Right renal cortex interstitium (tissue), 3 donors: ENCODE measurements around the gene KBTBD8. TPM values are rescaled to one million over a fixed set of nuclear protein-coding genes. Genes with fewer than 3 reads are reported as not detected.
A peak's percentile ranks its signal among the peaks of the same experiment; 100 is the strongest.

Source experiments
- DNase-seq, 3 donors: peaks; one replicate each; pipeline ENCODE4 v3.0.0-alpha.2; 2013; ENCODE audit warnings: low read depth in 3 of 3, low spot score in 2 of 3
- polyA plus RNA-seq, 3 donors: library from polyadenylated mRNA; unstranded; fragments of 120-200 nt; gene quantifications; one replicate each; pipeline ENCODE4 v1.2.1, GENCODE V29; 2013; ENCODE audit not compliant: insufficient read length in 3 of 3

The KBTBD8 gene
- polyA plus RNA-seq, 3 donors, result 1.1 to 1.5 (median 1.4) TPM

DNA sequence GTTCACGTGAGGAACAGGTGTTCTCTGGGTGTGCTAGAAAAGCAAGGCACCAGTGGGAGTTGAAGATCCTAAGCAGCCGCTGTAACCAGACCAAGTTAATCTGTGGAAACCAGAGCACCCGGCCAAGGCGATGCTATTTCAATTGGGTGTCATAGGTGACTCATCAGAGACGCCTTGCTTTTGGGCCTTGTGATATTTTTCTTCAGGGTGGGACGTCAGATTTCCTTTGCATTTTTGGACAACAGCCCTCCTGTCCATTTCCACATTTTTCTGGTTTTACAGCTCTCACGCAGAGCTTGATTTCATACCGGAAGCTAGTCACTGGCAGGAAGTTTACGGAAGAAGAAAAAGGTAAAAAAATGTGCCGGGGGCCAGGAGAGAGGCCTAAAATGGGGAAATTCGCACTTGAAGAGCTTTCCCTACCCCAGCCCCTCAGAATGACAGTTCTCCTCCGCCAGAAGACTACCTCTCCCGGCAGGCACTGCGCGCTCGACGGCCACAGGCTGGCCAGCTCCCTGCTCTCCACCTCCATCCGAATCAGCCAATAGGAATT lies 471 bp upstream of the KBTBD8 start:
- DNase-seq, result no peak

DNA sequence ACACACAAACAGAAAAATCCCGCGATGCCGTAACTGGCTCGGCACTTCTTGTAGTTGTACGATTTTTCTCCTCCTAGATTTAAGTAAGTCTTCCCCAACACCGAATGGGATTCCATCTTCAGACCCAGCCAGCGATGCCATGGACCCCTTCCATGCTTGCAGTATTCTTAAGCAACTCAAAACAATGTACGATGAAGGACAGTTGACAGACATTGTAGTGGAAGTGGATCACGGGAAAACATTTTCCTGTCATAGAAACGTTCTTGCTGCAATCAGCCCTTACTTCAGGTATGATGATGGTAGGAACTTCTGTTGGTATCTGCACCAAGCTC lies 763 bp downstream of the KBTBD8 start:
- peak in 1 of 3 donors; percentile 2 for DNase-seq

DNA sequence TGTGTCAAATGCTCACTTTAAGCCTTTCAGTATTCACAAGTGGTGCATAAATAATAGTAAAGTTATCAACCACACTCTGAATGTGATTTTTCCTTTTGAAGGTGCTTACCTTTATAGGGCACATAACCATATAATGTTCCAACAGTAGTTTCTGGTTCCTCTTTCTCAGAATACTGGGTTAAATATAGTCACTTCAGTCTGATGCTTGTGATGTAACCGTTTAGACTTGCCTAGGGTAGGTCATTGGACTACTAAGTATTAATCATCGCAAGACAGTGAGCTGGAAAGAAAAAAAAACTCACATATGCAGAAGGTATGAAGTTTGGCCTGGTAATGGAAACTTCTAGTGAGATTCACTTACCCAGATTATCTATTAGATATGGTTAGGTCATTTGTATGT lies 1.9 kb downstream of the KBTBD8 start:
- no peak for DNase-seq

DNA sequence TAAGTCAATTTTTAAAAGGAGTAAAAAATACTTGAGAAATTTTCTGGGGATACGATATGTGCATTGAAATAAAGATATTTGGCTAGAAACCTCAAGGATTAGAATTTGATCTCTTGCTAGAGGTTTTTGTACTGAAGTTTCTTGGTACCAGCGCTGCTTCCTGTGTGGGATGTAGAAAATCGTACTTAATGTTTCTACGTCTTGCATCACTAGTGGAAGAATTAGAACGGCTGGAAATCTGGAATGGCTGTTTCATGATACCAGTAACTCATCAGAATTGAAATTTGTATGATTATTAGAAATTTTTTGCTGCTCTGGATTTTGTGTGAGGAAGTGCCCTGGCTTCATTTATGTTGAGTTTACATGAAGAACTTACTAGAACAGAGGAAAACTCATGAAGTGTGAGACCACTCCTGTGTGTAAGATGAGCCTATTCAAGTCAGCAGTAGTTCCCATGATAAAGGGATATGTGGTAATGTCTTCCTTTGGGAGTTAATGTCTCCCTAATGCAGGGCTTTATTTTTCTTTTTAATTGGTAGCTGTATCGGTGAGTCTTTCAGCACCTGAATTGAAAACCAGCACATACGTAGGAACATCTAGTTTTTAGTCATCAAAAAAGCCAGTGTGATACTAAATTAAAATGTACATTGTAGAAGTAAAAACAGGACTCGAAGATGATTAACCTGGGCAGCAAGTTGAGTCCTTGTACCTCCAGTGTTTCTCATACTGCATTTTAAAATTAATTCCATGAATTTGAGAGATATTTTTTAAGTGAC lies 3.2 kb downstream of the KBTBD8 start:
- DNase-seq, result no peak

DNA sequence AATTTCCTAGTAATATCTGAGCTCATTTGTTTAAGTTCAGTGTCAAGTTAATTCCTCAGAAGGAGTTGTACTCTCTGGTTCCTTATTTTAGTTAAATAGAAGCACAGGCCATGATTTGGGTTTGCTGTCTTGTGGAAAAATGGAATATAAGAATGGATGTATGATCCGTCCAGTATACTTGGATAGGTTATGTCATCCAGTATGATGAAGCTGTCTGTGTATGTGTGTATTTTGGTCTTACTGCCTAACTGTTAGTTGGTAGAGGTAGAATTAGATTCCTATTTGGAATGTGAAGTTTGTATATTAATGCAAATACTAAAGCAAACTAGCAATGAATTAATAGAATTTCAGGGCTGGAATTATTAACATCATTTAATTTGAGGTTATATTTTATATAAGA lies 7.9 kb downstream of the KBTBD8 start:
- DNase-seq, result no peak

DNA sequence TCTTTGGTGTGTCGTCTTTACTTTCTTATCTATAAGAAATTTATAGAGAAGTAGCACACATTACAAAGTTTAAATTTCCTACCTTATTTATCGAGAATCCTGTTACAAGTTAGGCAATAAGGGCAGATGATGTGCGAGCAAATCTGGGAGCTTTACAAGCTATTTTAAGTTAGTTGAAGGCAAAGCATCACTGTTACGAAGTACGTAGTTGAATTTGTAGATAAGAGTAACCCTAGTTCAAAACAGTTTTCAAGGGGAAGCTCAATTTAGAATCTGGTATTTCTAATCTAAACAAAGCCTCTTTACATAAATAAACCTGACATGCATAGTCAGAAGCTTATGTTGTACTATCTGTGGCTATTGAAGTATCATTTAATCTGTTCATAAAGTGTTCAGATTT lies 8.4 kb downstream of the KBTBD8 start:
- DNase-seq, result no peak

DNA sequence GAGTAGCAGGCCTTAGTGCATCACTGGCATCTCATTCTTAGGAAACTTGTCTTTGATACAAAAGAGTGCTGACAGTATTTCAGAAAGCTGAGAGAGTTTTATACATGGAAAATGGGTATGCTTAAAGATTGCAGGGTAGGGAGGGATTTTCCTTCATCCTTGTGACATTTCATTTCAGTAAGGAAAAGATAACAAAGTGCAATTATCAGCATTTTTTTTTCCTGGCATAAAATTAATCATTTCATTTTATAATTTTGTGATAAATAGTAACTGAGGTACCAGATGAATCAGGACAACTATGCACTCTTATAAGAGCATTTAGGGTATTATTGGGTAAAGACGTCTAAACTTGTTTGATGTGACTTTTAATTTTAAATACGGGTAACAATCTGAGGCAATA lies 10.3 kb downstream of the KBTBD8 start:
- DNase-seq, result no peak

DNA sequence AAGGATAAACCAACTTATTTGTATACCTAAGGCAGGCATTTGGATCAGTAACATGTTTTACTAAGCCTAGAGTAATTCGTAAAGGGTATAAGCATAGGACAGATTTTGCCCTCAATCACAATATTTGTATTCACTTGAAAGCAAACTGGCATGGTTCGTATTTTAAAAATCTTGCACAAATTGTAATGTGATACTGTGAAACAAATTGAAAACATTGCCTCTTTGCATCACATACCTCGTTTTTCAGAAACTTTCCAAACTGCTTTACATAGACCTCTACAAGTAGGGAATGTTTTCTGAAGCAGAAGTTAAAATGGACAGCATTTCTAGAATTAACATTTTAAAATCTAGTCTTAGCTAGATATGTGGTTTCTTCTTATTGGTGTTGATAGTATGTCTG lies 11.6 kb downstream of the KBTBD8 start:
- DNase-seq, result no peak

DNA sequence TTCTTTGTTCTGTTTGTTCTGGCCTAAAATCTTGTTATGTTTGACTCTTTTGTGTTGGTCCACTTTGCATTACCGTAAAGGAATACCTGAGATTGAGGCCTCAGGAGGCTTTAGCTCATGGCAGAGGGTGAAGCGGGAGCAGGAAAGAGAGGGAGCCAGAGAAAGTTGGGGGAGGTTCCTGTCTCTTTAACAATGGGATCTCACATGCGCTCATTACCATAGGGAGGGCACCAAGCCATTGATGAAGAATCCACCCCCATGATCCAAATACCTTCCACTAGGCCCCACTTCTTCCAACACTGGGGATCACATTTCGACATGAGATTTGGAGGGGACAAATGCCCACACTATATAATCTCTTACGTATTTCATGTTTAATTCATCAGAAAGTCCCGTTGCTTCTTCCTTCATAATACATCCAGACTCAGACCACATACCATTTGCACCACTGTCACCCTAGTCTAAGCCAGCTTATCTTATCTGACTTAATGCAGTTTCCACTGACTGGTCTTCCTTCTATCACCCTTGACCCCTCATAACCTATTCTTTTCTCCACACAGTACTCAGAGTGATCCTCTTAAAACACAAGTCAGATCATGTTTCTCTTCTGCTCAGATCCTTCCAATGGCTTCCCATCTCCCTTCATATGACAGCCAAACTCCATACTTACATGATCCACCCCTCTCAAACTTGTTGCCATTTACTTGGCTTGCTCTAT lies 13.5 kb downstream of the KBTBD8 start:
- no peak for DNase-seq

DNA sequence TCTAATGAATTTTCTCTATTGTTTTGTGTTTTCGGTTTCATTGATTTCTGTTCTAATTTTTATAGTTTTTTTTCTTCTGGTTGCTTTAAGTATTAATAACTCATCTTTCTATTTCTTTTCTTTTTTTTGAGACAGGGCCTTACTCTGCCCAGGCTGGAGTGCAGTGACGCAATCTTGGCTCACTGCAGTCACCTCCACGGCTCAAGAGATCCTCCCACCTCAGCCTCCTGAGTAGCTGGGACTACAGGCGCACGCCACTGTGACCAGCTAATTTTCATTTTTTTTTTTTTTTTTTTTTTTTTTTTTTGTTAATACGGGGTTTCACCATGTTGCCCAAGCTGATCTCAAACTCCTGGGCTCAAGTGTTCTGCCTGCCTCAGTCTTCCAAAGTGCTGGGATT lies 14.5 kb downstream of the KBTBD8 start:
- DNase-seq, result no peak

DNA sequence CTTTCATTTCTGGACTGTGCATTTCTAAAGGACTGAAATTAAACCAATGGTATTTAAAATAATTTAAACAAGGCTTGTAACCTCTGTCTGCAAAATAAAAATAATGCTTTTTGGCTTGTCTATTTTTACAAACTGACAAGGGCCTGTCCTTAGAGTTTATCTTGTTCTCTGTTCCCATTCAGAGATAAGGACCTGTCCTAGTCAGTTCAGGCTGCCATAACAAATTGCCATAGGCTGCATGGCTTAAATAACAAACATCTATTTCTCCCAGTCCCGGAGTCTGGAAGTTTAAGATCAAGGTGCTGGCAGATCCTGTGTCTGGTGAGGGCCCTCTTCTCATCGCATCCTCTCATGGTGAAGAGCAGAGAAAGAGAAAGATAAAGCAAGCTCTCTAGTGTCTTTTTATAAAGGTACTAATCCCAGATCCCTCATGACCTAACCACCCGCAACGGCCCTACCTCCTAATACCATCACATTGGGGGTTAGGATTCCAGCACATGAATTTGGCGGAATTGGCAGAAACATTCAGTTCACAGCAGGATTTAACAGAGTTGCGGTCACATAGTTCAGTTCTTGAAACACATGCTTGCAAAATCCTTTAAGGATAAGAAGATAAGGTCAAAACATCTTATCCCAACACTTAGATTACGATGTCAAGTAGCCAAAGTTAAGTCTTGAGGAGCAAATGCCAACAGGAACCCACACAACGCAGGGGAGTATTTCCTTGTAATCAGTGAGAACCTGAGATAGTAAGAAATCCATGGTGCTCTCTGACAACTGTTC lies 17.8 kb downstream of the KBTBD8 start:
- DNase-seq, result no peak

DNA sequence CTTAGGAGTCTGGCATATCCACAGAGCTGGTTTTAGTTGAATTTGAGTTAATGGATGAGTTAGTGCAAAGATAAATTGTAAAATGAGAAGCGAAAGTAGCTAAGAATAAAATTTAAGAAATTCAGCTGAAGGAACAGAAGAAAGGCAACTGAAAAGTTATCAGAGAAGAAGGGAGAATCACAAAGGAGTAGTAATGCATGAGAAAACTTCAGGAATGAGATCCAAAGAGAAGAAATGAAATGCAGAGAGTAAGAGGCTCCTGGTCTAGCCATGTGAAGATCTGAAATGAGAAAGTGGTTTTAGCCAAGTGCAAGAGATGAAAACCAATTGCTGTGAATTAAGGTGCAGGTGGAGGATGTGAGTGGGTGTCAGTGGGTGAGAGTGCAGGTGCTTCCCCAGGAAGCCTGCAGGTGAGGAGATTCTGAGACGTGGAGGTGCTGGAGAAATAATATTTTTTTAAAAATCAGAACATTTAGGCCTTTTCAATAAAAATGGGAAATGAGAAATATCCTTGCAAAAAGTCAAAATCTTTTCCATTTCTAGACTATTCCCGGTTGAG lies 18.5 kb downstream of the KBTBD8 start:
- DNase-seq, result no peak

DNA sequence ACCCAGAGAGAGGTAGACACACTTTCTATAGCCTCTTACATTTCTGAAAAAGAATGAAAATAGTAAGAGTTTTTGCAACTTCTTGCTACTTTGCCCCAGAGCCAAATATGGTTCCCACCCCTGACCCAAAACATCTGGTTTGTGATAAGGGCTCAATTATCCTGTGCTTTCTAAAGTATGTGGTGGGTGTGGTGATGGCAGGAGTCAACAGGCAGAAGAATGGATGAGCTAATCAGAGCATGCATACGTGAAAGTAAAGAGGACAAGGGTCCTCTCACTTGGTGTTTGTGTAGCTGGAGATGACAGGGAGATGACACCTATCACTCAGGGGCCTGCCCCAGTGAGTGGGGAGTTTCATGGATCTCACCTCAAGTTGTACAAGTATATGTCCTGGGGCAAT lies 19.1 kb downstream of the KBTBD8 start:
- DNase-seq, result no peak

DNA sequence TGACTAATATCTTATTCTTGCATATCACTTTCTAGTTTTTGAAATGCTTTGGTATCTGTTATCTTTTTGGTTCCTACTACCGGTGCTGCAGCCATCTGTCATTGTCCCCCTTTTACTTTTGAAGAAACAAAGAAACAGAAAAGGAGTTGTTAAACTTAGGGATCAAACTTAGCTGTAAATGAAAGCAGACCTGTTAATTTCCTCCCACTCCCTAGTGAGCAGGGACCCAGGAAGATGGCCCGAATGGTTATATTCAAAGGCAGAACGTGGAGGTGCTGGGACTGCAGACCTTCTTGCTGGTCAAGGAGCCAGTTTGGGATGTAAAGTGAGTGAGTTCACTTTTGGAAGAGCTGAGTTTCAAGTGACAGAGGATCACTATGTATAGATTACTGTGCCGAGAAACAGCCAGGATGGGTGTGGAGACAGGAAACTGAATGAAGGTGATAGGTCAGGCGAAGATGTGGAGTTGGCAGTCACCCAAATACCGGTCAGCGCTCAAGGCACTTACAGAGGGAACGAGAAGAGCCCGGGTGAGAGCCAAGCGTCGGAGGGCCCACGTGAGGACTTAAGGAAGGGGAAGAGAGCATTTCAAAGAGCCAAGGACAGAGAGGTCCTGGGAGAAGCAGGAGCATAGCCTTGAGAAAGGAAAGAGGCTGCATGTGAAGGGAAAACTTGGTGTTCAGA lies 20.1 kb downstream of the KBTBD8 start:
- no peak for DNase-seq

DNA sequence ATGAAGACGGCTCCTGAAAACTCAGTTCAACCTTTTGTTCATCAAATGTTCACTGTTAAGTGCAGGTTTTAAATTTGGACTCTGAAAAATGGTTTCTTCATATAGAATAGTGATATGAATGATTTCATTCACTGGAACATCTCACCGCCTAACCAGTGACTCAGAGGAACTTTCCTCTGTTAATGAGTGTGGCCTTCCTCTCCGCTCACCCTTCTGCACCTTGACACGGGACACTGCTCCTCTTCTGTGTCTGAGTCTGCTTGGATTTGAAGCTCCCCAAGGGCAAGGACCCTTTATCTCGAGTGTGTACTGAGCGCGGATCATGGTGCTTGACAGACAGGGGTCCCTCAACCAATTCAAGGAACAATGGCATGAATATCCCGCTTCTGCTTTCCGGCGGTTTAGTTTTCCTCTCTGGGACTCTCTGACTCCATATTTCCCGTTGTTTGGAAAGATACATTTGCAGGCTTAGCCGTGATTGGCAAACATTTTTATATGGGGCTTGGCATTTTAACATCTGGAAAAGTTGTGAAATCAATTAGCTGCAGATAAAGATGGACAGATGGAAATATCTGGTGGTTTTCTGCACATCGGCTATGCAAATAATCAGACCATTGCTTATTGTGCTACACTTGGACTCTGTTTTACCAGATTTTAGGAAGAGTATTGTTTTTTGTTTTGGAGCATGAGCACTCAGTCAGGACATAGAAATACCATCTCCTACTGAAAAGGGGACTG lies 20.9 kb downstream of the KBTBD8 start:
- no peak for DNase-seq

DNA sequence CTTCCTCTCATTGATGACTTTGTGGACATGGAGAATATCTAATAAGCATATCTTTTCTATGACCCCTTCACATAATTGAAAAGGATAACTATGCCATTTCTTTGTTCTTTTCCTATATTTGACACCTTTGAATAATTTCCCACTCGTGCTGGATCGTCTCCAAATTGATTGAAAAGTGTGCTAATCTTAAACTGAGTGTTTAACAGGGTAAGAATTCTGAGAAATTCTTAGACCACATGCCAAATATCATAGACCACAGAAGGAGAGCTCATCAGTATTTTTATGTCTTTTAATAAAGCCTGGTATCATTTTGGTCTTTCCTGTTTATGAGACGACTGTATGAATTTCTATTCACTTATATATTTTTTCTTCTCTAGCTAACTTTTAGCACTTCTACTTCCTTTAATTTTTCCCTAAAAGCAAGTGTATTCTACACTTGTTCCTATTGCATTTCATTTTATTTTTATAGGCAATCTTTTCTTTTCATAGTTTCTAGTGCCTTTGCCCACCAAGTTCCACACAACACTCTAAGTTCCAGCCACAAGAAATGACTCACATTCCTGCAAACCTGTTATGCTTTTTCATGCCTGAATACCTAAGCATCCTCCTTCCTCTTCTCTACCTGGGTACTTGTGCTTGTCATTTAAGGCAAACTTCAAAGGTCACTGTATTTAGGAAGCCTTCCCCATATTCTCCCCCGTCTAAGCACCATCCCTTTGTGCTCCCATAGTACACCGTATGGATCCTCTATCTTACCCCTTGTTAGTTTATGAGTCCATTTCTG lies 30.1 kb downstream of the KBTBD8 start:
- no peak for DNase-seq

DNA sequence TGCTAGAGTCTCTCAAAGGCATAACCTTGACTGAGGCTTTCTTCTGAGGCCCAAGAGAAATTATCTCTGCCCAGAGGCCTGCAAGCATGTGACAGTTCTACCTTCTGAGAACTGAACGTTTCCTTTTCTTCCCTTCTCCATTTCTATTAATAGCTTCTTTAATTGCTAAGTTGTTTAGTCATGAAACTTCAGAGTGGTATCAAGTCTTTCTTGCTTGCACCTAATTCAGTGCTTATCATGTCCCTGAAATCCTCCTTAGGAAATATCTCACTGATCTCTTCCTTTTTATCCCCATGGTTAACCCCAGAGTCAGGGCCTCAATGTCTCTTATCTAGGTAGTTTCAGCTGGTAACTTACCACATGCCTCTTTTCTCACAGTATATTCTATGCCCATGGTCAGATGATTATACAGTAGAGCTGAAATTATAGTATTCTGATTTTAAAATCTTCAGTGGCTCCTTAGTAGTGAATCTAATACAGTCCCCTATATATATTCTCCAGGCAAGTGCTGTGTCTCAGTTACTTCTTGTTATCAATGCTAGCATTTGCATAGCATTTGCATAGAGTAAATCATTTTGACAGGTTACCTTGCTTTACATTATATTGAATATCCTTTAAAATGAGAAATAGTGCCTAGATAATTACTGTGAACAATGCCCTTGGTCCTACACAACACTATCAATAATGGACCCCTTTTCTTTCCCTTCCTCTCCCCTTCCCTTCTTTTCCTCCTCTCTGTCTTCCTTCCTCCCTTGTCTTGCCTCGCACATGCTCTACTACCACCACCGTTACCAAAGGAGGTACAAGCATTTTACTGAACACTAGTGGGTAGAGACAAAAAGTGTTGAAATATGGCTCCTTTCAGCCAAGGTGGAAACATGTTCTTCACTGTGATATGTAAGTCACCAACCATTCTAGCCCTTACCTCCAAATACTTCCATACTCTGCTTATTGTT lies 33.0 kb downstream of the KBTBD8 start:
- no peak for DNase-seq

DNA sequence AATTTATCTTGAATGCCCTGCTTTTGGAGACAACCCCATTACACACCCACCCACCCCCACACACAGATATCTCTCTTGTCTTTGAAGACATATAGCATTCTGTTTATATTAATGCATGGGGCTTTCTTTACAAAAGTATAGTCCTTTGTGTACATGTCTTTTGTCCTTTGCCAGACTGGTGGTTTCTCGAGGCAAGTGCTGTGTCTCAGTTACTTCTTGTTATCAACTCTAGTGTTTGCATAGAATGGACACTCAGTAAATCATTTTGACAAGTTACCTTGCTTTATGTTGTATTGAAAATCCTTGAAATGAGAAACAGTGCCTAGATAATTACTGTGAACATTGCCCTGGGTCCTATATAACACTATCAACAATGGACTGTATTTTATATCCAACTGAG lies 33.9 kb downstream of the KBTBD8 start:
- DNase-seq, result no peak
